ENCODE results near the gene BRSK1.

DNA sequence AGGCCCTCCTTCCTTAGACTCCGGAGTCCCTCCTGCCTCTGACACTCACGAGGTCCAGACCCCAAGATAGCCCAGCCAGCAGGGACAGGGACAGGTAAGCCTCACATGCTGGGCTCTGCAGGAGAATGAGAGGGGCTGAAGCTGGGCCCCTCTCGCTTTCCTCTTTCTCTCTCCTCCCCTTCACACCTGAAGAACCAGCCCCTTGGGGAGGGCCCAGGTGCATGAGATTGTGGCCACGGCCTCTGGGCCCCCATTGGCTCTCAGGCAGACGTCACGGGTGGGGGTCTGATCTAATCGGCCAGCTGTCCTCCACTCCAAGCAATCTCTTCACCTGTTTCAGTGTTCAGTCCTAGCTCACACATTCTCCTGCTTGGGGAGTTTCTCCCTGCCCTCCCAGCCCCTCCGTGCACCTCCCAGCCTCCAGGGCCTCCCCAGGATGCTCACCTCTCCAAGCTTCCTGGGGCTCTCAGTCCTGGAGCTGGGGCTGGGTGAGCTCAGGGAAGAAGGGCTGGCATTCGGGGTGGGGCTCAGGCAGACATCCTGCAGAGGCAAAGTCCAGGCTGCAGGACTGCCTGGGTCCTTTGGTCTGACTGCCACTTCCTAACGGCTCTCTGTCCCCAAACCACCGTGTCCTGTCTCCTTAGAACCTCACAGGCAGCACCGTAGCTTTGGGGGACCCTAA, 38.5 kb downstream of the BRSK1 start:
- TF ChIP-seq MAFK (IDR thresholded peaks at IDR 0.05; ENCODE audit: partially characterized antibody), result no peak
- no peak for TF ChIP-seq RFX5 (IDR thresholded peaks at IDR 0.05)
- TF ChIP-seq, protein P1, sequence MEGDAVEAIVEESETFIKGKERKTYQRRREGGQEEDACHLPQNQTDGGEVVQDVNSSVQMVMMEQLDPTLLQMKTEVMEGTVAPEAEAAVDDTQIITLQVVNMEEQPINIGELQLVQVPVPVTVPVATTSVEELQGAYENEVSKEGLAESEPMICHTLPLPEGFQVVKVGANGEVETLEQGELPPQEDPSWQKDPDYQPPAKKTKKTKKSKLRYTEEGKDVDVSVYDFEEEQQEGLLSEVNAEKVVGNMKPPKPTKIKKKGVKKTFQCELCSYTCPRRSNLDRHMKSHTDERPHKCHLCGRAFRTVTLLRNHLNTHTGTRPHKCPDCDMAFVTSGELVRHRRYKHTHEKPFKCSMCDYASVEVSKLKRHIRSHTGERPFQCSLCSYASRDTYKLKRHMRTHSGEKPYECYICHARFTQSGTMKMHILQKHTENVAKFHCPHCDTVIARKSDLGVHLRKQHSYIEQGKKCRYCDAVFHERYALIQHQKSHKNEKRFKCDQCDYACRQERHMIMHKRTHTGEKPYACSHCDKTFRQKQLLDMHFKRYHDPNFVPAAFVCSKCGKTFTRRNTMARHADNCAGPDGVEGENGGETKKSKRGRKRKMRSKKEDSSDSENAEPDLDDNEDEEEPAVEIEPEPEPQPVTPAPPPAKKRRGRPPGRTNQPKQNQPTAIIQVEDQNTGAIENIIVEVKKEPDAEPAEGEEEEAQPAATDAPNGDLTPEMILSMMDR (IDR thresholded peaks at IDR 0.05), result no peak
- TF ChIP-seq ZC3H11A (IDR thresholded peaks at IDR 0.05), result no peak
- no peak for TF ChIP-seq NR3C1 (IDR thresholded peaks at IDR 0.05)
- TF ChIP-seq CHD4 (IDR thresholded peaks at IDR 0.05; ENCODE audit: borderline replicate concordance), result no peak
- TF ChIP-seq POLR2AphosphoS2 (conservative IDR thresholded peaks at IDR 0.05; ENCODE audit: low read length), result no peak
- no peak for TF ChIP-seq CHD2 (IDR thresholded peaks at IDR 0.05; ENCODE audit: low read length, partially characterized antibody)
- no peak for TF ChIP-seq HDAC2 (IDR thresholded peaks at IDR 0.05)
- no peak for TF ChIP-seq BHLHE40 (IDR thresholded peaks at IDR 0.05; ENCODE audit: low read depth, low read length)

Measured in A549 (cell line).